Gastroesophageal sphincter (tissue), 4 donors: Measurements from ENCODE around the gene MYO9A. TPM values are rescaled to one million over a fixed set of nuclear protein-coding genes. Genes with fewer than 3 reads are reported as not detected.

Experiments used
- ATAC-seq: fragments of 150-250 bp; one replicate; pipeline ENCODE4 v1.9.1; 2016; ENCODE audit warnings: mild to moderate bottlenecking, moderate library complexity
- H3K27ac ChIP-seq, 4 donors: fragments of 200-600 bp; sonication (generic) in 3 of 4; 1 replicate in 3 of 4; 2 replicates in 1 of 4; pipeline ENCODE4 v1.5.1; 2016 to 2019
- H3K27me3 ChIP-seq: fragments of 200-600 bp; sonication (generic); one replicate; pipeline ENCODE4 v1.5.1; 2019
- H3K36me3 ChIP-seq, 2 donors: fragments of 200-600 bp; sonication (generic); one replicate each; pipeline ENCODE4 v1.5.1; 2019; ENCODE audit warnings: control low read depth in 1 of 2
- H3K4me1 ChIP-seq, 3 donors: fragments of 200-600 bp; sonication (generic); 1 replicate in 2 of 3; 2 replicates in 1 of 3; pipeline ENCODE4 v1.5.1; 2016 to 2019; ENCODE audit warnings: control low read depth in 2 of 3
- H3K4me3 ChIP-seq, 2 donors: fragments of 200-600 bp; sonication (generic); one replicate each; pipeline ENCODE4 v1.5.1; 2019; ENCODE audit warnings: mild to moderate bottlenecking in 1 of 2, moderate library complexity in 1 of 2
- H3K9me3 ChIP-seq, 3 donors: fragments of 200-600 bp; sonication (generic); one replicate each; pipeline ENCODE4 v1.5.1; 2017 to 2019; ENCODE audit warnings: control low read depth in 2 of 3
- EP300 ChIP-seq: sonication (generic); formaldehyde crosslinking; IDR thresholded peaks from one replicate; pipeline ENCODE4 v1.6.1; 2017; ENCODE audit warnings: antibody characterized with exemption, mild to moderate bottlenecking
- POLR2A ChIP-seq, 2 donors: fragments of 450-650 bp; IDR thresholded peaks; one replicate each; pipeline ENCODE4 v1.6.1; 2017; ENCODE audit warnings: antibody characterized with exemption in 2 of 2, mild to moderate bottlenecking in 2 of 2, moderate library complexity in 1 of 2
- POLR2AphosphoS5 ChIP-seq: sonication (generic); formaldehyde crosslinking; IDR thresholded peaks from one replicate; pipeline ENCODE4 v1.6.1; 2017; ENCODE audit warnings: antibody characterized with exemption
- WGBS, 2 donors: methylation state at CpG; one replicate each; pipeline ENCODE4 v1.1.5; 2018; ENCODE audit warnings: low coverage in 1 of 2; 5-methylcytosine and 5-hydroxymethylcytosine counted together
- total RNA-seq, 4 donors: library from RNA; depleted of rRNA; stranded (reverse); fragments of >200 nt; gene quantifications; one replicate each; pipeline ENCODE4 v1.1.0, GENCODE V29; 2016
- TF ChIP-seq, protein P1 (sequence below), 4 experiments: fragments of 200-600 bp in 2 of 4; fragments of 450-650 bp in 2 of 4; sonication (generic) in 1 of 4; IDR thresholded peaks; one replicate each; pipeline ENCODE4 v1.5.1; 2017 to 2019; ENCODE audit warnings: antibody characterized with exemption in 4 of 4, mild to moderate bottlenecking in 2 of 4, moderate library complexity in 2 of 4

Gene MYO9A
- total RNA-seq, 4 donors from 2014 or later = 74.5 to 118 (median 108) TPM

DNA sequence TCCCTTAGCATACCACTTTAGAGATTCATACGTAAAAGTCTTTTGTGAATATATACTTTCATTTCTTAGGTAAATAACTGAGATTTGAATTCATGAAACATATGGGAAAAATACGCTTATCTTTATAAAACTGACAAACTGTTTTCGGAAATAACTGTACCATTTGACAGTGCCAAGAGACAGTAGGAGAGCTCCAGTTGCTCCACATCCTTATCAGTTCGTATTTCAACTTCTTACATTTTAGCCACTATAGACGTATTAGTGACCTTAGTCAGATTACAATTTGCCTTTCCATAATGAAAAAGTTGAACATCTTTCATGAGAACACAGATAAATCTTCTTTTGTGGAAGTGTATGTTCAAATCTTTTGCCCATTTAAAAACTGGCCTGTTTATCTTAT, 174.1 kb downstream of the MYO9A start:
- Histone ChIP-seq H3K9me3 (no peaks in the 10 kb centered on the region), H3K27me3 (no peaks in the 10 kb centered on the region), H3K4me3 (no peak overlapping the region), H3K36me3 (peaks cover 0 to 14% of the 10 kb centered on the region in 2 donors), H3K4me1 (no peaks in the 10 kb centered on the region), H3K27ac (no peak overlapping the region)
- TF ChIP-seq EP300 = no peak
- TF ChIP-seq POLR2AphosphoS5 = no peak
- TF ChIP-seq POLR2A (IDR thresholded peaks at IDR 0.05) = no peak
- TF ChIP-seq, protein P1, sequence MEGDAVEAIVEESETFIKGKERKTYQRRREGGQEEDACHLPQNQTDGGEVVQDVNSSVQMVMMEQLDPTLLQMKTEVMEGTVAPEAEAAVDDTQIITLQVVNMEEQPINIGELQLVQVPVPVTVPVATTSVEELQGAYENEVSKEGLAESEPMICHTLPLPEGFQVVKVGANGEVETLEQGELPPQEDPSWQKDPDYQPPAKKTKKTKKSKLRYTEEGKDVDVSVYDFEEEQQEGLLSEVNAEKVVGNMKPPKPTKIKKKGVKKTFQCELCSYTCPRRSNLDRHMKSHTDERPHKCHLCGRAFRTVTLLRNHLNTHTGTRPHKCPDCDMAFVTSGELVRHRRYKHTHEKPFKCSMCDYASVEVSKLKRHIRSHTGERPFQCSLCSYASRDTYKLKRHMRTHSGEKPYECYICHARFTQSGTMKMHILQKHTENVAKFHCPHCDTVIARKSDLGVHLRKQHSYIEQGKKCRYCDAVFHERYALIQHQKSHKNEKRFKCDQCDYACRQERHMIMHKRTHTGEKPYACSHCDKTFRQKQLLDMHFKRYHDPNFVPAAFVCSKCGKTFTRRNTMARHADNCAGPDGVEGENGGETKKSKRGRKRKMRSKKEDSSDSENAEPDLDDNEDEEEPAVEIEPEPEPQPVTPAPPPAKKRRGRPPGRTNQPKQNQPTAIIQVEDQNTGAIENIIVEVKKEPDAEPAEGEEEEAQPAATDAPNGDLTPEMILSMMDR (IDR thresholded peaks at IDR 0.05) = no peak
- ATAC-seq = no peak
- WGBS, 2 donors = 77 to 88% methylated on average over 5 of the region's 5 CpGs

DNA sequence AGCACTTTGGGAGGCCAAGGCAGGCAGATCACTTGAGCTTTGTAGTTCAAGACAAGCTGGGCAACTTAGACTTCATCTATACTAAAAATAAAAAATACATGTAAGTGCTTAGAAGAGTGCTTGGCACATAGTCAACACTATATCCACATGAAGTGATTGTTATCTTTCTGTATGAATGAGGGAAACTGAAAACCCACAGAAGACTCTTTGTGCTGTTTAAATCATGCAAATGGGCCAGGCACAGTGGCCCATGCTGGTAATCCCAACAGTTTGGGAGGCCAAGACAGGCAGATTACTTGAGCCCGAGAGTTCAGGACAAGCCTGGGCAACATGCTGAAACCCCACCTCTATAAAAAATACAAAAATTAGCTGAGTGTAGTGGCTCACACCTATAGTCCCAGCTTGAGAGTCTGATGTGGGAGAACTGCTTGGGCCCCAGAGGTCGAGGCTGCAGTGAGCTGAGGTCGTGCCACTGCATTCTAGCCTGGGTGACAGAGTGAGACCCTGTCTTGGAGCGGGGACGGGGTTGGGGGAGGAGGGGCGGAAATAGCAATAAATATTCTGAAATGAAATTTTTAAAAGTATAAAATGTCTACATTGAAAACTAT, 177.9 kb downstream of the MYO9A start:
- no peak overlapping the region for H3K4me3 ChIP-seq
- TF ChIP-seq POLR2AphosphoS5 = no peak
- no peak for TF ChIP-seq POLR2A (IDR thresholded peaks at IDR 0.05)
- TF ChIP-seq EP300 = no peak
- TF ChIP-seq, protein P1 (IDR thresholded peaks at IDR 0.05) = no peak
- no peaks in the 10 kb centered on the region for H3K27me3 ChIP-seq
- no peaks in the 10 kb centered on the region for H3K9me3 ChIP-seq
- peaks cover 0 to 38% of the 10 kb centered on the region in 2 donors for H3K36me3 ChIP-seq
- WGBS, 2 donors = 91 to 94% methylated on average over 3 to 6 of the region's 6 CpGs
- H3K4me1 ChIP-seq = no peaks in the 10 kb centered on the region
- ATAC-seq = no peak
- H3K27ac ChIP-seq = no peak overlapping the region

DNA sequence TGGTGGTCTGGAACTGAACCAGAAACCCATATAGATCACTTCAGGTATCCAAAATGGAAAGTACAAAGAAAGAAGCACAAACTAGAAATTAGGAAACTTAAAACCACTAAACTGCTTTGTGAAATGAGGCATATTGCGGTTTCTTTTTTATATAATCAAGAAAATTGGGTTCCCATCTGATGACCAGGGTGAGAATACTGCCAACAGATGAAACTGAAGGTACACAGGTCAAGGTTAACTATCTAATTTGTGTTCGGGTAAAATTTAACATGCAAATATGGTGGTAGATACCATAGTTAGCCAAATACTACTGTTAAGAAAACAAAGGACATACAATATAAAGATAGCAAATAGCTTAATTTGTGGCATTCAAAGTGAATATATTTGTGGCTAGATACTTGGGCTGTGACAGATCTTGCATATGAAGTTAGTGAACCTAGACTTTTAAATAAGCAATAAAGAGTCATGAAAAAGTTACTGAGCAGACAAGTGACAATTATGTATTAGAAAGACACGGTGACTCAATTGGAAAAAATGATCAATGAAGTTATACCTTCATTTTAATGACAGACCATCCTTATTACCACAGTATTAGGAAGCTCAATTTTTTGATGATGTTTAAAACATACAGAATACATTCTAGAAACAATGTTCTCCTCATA, 180.2 kb downstream of the MYO9A start:
- H3K9me3 ChIP-seq = no peaks in the 10 kb centered on the region
- no peaks in the 10 kb centered on the region for H3K27me3 ChIP-seq
- TF ChIP-seq, protein P1 (IDR thresholded peaks at IDR 0.05) = no peak
- TF ChIP-seq EP300 = no peak
- TF ChIP-seq POLR2A (IDR thresholded peaks at IDR 0.05) = no peak
- TF ChIP-seq POLR2AphosphoS5 = no peak
- H3K4me1 ChIP-seq = no peaks in the 10 kb centered on the region
- H3K27ac ChIP-seq = no peak overlapping the region
- 94 to 96% methylated on average over 3 of the region's 3 CpGs for WGBS, 2 donors
- no peak overlapping the region for H3K4me3 ChIP-seq
- no peak for ATAC-seq
- peaks cover 0 to 61% of the 10 kb centered on the region in 2 donors for H3K36me3 ChIP-seq

DNA sequence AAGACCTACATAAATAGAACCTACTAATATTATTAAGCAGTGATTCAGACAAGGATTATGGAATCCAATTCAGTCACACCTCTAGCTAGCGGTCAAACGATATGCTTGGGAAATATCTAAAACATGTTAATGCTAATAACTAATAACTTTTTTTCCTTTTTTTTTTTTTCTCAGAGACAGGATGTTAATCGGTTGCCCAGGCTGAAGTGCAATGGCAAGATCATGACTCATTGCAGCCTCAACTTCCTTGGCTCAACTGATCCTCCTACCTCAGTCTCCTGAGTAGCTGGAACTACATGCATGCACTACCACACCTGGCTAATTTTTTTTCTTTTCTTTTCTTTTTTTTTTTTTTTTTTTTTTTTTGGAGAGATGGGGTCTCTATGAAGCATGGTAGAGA, 183.5 kb downstream of the MYO9A start:
- Histone ChIP-seq H3K36me3 (peaks cover 0 to 80% of the 10 kb centered on the region in 2 donors), H3K9me3 (peaks cover 0 to 22% (median 0%) of the 10 kb centered on the region in 3 donors), H3K27me3 (no peaks in the 10 kb centered on the region), H3K27ac (no peak overlapping the region), H3K4me1 (no peaks in the 10 kb centered on the region), H3K4me3 (no peak overlapping the region)
- 61 to 63% methylated on average over 3 of the region's 3 CpGs for WGBS, 2 donors
- no peak for ATAC-seq
- no peak for TF ChIP-seq POLR2AphosphoS5
- TF ChIP-seq POLR2A (IDR thresholded peaks at IDR 0.05) = no peak
- TF ChIP-seq EP300 = no peak
- TF ChIP-seq, protein P1 (IDR thresholded peaks at IDR 0.05) = no peak

DNA sequence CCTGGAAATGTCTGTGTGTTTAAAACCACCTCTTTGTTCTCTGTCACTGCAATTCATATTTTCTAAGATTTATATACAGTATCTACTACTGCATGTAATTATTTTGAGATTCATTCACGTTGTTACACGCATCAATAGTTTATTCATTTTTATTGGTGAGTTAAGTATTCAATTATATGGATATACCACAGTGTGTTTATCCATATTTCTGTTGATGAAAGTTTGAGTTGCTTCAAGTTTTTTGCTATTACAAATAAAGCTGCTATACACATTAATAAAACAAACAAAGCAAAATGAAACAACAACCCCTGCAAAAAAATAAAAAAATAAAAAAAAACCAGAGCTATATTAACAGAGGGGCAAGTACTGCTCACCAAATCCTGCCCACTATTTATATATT, 185.3 kb downstream of the MYO9A start:
- Histone ChIP-seq H3K27ac (no peak overlapping the region), H3K4me1 (no peaks in the 10 kb centered on the region), H3K36me3 (peaks cover 0 to 78% of the 10 kb centered on the region in 2 donors), H3K27me3 (no peaks in the 10 kb centered on the region), H3K9me3 (peaks cover 0 to 22% (median 0%) of the 10 kb centered on the region in 3 donors), H3K4me3 (no peak overlapping the region)
- WGBS, 2 donors = 83 to 94% methylated on average over 2 of the region's 2 CpGs
- TF ChIP-seq POLR2A (IDR thresholded peaks at IDR 0.05) (no peak), POLR2AphosphoS5 (no peak), EP300 (no peak)
- TF ChIP-seq, protein P1 (IDR thresholded peaks at IDR 0.05) = no peak
- no peak for ATAC-seq
